GM12878 (cell line): ENCODE measurements around the gene KRTAP12-1. TPM values are rescaled to one million over a fixed set of nuclear protein-coding genes. Genes with fewer than 3 reads are reported as not detected.
"Not testable (repeated sequence)": the region's sequence is repeated elsewhere in the genome, so short reads cannot be mapped to it uniquely, and the experiment has no call there.

Experiments used
- ATAC-seq: fragments of 200-7000 bp; cut with Tn5 transposase; 3 replicates; pipeline ENCODE4 v1.9.1; 2020; ENCODE audit warnings: mild to moderate bottlenecking, moderate library complexity
- BruUV-seq: library from RNA; stranded (reverse); fragments of 400-500 nt; replicated peaks from 2 replicates; lab custom pipeline; 2021; lab: Mats Ljungman, UMichigan
- CTCF ChIA-PET: fragments of 300-600 bp; sonication (Branson Sonifier 250); formaldehyde crosslinking; extraction: SDS; loops from one replicate; lab custom pipeline; 2021; ENCODE audit warnings: inconsistent platforms; lab: Yijun Ruan, JAX
- POLR2A ChIA-PET: fragments of 350-600 bp; formaldehyde crosslinking; extraction: SDS; loops from one replicate; lab custom pipeline; 2021; ENCODE audit warnings: inconsistent platforms; lab: Charles Lee
- RAD21 ChIA-PET: fragments of 300-600 bp; sonication (Branson Sonifier 250); formaldehyde crosslinking; loops from one replicate; lab custom pipeline; 2023; ENCODE audit warnings: antibody characterized with exemption; ENCODE audit not compliant: unreplicated experiment; lab: Charles Lee
- SMC1A ChIA-PET: fragments of 300-600 bp; sonication (Branson Sonifier 250); formaldehyde crosslinking; loops from one replicate; lab custom pipeline; 2023; ENCODE audit not compliant: unreplicated experiment, uncharacterized antibody; lab: Charles Lee
- DNase-seq: peaks from one replicate; pipeline ENCODE4 v3.0.0-alpha.2; 2011; ENCODE audit warnings: low read depth, low spot score
- FAIRE-seq: peaks from 3 replicates; lab custom pipeline; 2011; peaks lifted over from hg19 to GRCh38; lab: Jason Lieb, UNC
- H2AFZ ChIP-seq: 2 replicates; pipeline ENCODE4 v1.6.0; 2011; ENCODE audit warnings: low read depth, low read length, control low read depth; ENCODE audit not compliant: control insufficient read depth
- H3K27ac ChIP-seq: 2 replicates; pipeline ENCODE4 v1.5.1; 2011; ENCODE audit warnings: control low read depth; ENCODE audit not compliant: control insufficient read depth, insufficient read depth
- H3K27me3 ChIP-seq, 2 experiments: replicated peaks in 1 of 2; 2 replicates each; pipeline versions ENCODE4 v1.6.0 to v1.6.1; 2011; ENCODE audit warnings: low read length in 1 of 2; ENCODE audit not compliant: control insufficient read depth in 2 of 2, insufficient read depth in 2 of 2
- H3K36me3 ChIP-seq, 2 experiments: 2 replicates each; pipeline ENCODE4 v1.5.1; 2011; ENCODE audit warnings: low read length in 1 of 2; ENCODE audit not compliant: control insufficient read depth in 2 of 2, insufficient read depth in 2 of 2
- H3K4me1 ChIP-seq: 2 replicates; pipeline ENCODE4 v1.6.1; 2011; ENCODE audit warnings: mild to moderate bottlenecking, low read length, moderate library complexity, mixed read lengths; ENCODE audit not compliant: control insufficient read depth, insufficient read depth
- H3K4me2 ChIP-seq: 2 replicates; pipeline ENCODE4 v1.6.0; 2011; ENCODE audit warnings: control low read depth; ENCODE audit not compliant: control insufficient read depth, insufficient read depth
- H3K4me3 ChIP-seq: fragments of 200-600 bp; sonication (generic); 2 replicates; pipeline ENCODE4 v1.5.1; 2016
- H3K79me2 ChIP-seq: 2 replicates; pipeline ENCODE4 v1.6.0; 2011; ENCODE audit warnings: low read length; ENCODE audit not compliant: control insufficient read depth, insufficient read depth
- H3K9ac ChIP-seq: 2 replicates; pipeline ENCODE4 v1.8.0; 2011; ENCODE audit warnings: low read length, control low read depth, mixed read lengths; ENCODE audit not compliant: control insufficient read depth, insufficient read depth
- H3K9me3 ChIP-seq: replicated peaks from 3 replicates; pipeline ENCODE4 v1.5.1; 2011; ENCODE audit warnings: mild to moderate bottlenecking, low read length; ENCODE audit not compliant: control insufficient read depth, insufficient read depth
- H4K20me1 ChIP-seq: 2 replicates; pipeline ENCODE4 v1.6.0; 2011; ENCODE audit not compliant: control insufficient read depth, insufficient read depth
- SREBF2 ChIP-seq: IDR thresholded peaks from 2 replicates; pipeline ENCODE4 v1.6.1; 2012; ENCODE audit warnings: mild to moderate bottlenecking, low read length
- STAT3 ChIP-seq: IDR thresholded peaks from 2 replicates; pipeline ENCODE4 v1.6.1; 2011; ENCODE audit warnings: low read depth, low read length, improper control_type of control experiment
- WGBS: methylation state at CpG from one replicate; pipeline ENCODE4 v1.1.6; 2016; ENCODE audit warnings: low lambda C conversion rate; ENCODE audit not compliant: insufficient replicate concordance, insufficient coverage; ENCODE audit errors: missing lambda C conversion rate; 5-methylcytosine and 5-hydroxymethylcytosine counted together
- in situ Hi-C: fragments of 300-500 bp; cut with MboI; formaldehyde crosslinking; loops from 9 replicates; pipeline ENCODE4 v1.14.3; 2018; ENCODE audit warnings: mixed read lengths
- intact Hi-C: fragments of 100-400 bp; cut with micrococcal nuclease; formaldehyde crosslinking; loops from one replicate; pipeline ENCODE4 v1.14.2; 2022; ENCODE audit not compliant: unreplicated experiment
- polyA plus RNA-seq, 11 experiments: library from polyadenylated mRNA; depleted of rRNA in 4 of 11; unstranded in 6 of 11; stranded (reverse) in 5 of 11; fragments of >200 nt; fragmentation: Nextera tagmentation in 4 of 11; fragmentation: Illumina TruSeq in 1 of 11; extraction: Ambion mirVana in 4 of 11; extraction: Trizol in 1 of 11; gene quantifications; 1 replicate in 1 of 11; 2 replicates in 10 of 11; pipeline versions ENCODE4 v1.2.1 to v1.2.3, GENCODE V29; 2011 to 2016; ENCODE audit warnings: inconsistent platforms in 2 of 11, missing spikeins in 2 of 11, low read depth in 1 of 11
- total RNA-seq, 4 experiments: library from RNA; depleted of rRNA in 3 of 4; stranded (reverse); fragments of >200 nt in 3 of 4; fragmentation: Illumina TruSeq in 1 of 4; extraction: Trizol in 1 of 4; gene quantifications; 2 replicates each; pipeline versions ENCODE4 v1.2.1 to v1.2.3, GENCODE V29; 2013 to 2021

The KRTAP12-1 gene
- total and polyA plus RNA-seq, 10 of the 15 experiments (the other 5 are each of a cell fraction or from before 2014, with no cell fraction given) = not detected

DNA sequence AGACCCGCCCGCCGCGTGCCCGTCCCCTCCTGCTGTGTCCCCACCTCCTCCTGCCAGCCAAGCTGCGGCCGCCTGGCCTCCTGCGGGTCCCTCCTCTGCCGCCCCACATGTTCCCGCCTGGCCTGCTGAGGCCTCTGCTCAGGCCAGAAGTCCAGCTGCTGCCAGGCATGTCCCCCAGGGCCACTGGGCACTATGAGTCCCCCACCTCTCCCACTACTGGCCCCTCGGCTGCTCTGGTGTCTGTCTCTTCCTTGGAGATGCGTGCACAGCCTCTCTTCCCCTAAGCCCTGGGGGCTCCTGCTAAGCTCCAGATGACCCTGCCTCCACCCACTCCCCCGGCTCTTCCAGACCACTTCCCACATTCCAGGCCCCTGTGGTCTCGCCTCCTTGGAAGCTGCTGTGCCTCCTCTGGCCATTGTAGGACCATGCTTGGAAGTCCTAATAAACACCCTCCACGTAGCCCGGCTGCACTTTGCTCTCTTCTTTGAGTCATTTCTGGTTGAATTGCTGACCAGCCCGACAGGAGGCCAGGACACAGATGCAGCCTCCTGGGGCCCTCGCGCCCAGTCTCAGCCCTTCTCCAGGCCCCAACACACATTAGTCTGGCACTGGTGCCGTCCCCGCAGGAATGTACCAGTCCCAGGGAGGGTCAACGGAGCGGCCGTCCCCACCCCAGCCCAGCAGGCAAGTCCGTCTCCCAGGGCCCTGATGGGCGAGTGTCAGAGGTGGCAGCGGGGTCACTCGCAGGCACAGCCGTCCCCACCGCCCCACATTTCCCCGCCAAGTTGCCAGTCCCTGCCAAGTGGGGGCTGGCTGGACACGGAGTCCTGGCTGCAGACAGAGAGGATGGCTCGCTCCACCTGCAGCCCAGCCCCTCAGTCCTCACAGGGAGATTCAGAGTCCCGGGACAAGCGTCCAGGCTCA lies 16.1 kb upstream of the KRTAP12-1 start:
- ATAC-seq (no peak), FAIRE-seq (no peak), DNase-seq (no peak)
- ChIA-PET CTCF (no interaction called here), SMC1A (no interaction called here), POLR2A (no interaction called here), RAD21 (no interaction called here)
- no peaks in the 10 kb centered on the region for H3K79me2 ChIP-seq
- no peaks in the 10 kb centered on the region for H4K20me1 ChIP-seq
- no peaks in the 10 kb centered on the region for H3K36me3 ChIP-seq
- in situ Hi-C loops = no loop called here
- no TSS peak for BruUV-seq
- intact Hi-C loops = no loop called here
- no peak overlapping the region for H3K27ac ChIP-seq
- no peak overlapping the region for H3K4me3 ChIP-seq
- WGBS = 28% methylated on average over 30 of the region's 35 CpGs
- no peaks in the 10 kb centered on the region for H3K4me1 ChIP-seq
- H3K9me3 ChIP-seq = no peaks in the 10 kb centered on the region; the same call in 2 of the 3 replicates
- H3K4me2 ChIP-seq = no peak overlapping the region
- H2AFZ ChIP-seq = no peak overlapping the region
- peaks cover 2 to 3% of the 10 kb centered on the region in 2 experiments; a peak in 3 of 4 replicates for H3K27me3 ChIP-seq
- no peak overlapping the region for H3K9ac ChIP-seq
- TF ChIP-seq SREBF2 = no peak
- TF ChIP-seq STAT3 = no peak

DNA sequence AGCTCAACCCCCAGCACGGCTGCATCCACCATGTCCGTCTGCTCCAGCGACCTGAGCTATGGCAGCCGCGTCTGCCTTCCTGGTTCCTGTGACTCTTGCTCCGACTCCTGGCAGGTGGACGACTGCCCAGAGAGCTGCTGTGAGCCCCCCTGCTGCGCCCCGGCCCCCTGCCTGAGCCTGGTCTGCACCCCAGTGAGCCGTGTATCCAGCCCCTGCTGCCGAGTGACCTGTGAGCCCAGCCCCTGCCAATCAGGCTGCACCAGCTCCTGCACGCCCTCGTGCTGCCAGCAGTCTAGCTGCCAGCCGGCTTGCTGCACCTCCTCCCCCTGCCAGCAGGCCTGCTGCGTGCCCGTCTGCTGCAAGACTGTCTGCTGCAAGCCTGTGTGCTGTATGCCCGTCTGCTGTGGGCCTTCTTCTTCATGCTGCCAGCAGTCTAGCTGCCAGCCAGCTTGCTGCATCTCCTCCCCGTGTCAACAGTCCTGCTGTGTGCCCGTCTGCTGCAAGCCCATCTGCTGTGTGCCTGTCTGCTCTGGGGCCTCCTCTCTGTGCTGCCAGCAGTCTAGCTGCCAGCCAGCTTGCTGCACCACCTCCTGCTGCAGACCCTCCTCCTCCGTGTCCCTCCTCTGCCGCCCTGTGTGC lies 15.3 kb upstream of the KRTAP12-1 start, which contains the start of gene KRTAP10-12:
Gene KRTAP10-12 (plus strand): TSS at position 1 of the 639 bp plus-strand sequence. CDS start 30 bp downstream, at position 31.
- H3K4me3 ChIP-seq, H3K4me2 ChIP-seq, ATAC-seq, in situ Hi-C loops, CTCF ChIA-PET, BruUV-seq, FAIRE-seq, H3K9ac ChIP-seq, H3K27ac ChIP-seq, H3K36me3 ChIP-seq, intact Hi-C loops, H3K9me3 ChIP-seq, H3K79me2 ChIP-seq, SMC1A ChIA-PET, H2AFZ ChIP-seq, H3K4me1 ChIP-seq, RAD21 ChIA-PET, POLR2A ChIA-PET, H4K20me1 ChIP-seq, DNase-seq, H3K27me3 ChIP-seq: not testable (repeated sequence)
- 25% methylated on average over 15 of the region's 21 CpGs for WGBS
